ENCODE measurements around the gene WEE2.

WEE2 gene

DNA sequence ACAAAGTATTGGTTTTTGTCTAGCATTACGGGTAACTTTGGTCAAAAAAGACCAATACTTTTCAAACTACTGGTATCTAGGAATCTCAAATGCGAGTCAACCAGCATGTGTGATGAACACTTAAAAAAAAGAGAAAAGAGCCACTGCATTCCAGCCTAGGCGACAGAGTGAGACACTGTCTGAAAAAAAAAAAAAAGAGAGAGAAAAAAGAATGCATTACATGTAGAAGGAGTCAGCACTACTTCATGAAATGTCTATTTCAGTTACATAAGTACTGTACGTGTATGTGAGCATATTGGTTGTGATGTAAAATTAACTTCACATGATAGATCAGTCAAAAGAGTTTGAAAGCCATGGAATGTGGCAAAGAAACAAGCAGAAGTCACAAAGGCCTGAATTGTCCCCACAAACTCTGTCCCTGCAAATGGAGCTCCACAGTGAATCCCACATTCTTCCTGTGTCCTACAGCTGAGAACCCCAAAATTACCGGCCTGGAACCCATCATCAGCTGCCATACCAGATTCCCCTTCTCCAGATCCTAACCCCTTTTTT, 7.8 kb upstream of the WEE2 start:
- Histone ChIP-seq H3K9ac (ENCODE audit: low read length) (peak overlapping the region; percentile 57), H3K36me3 (replicated peaks; ENCODE audit: low read depth, low read length) (no peaks in the 10 kb centered on the region), H3K4me2 (ENCODE audit: low read length) (peak overlapping the region; percentile 86), H3K79me2 (ENCODE audit: low read length) (peaks cover 36% of the 10 kb centered on the region), H4K20me1 (ENCODE audit: insufficient read depth, low read length) (peaks cover 39% of the 10 kb centered on the region), H3K4me3 (ENCODE audit: low read length) (peak overlapping the region; percentile 93), H3K27me3 (ENCODE audit: low read depth, low read length) (peaks cover 9% of the 10 kb centered on the region), H3K9me3 (ENCODE audit: insufficient read depth, low read length) (no peaks in the 10 kb centered on the region), H3K4me1 (ENCODE audit: low read length) (peaks cover 24% of the 10 kb centered on the region), H3K27ac (ENCODE audit: low read length) (no peak overlapping the region), H2AFZ (ENCODE audit: low read depth, low read length) (no peak overlapping the region)
- no peak for TF ChIP-seq EZH2phosphoT487 (IDR thresholded peaks at IDR 0.05; ENCODE audit: low read depth)
- no peak for TF ChIP-seq CTCF (IDR thresholded peaks at IDR 0.05; ENCODE audit: low read depth, low read length)

GRCh38 chr7:141700848-141701371, 7.2 kb upstream of the WEE2 start:
- Histone ChIP-seq H3K9me3 (ENCODE audit: insufficient read depth, low read length) (no peaks in the 10 kb centered on the region), H3K4me2 (ENCODE audit: low read length) (peak overlapping the region; percentile 86), H3K79me2 (ENCODE audit: low read length) (peaks cover 30% of the 10 kb centered on the region), H3K4me1 (ENCODE audit: low read length) (peaks cover 24% of the 10 kb centered on the region), H3K9ac (ENCODE audit: low read length) (peak overlapping the region; percentile 57), H2AFZ (ENCODE audit: low read depth, low read length) (no peak overlapping the region), H3K27ac (ENCODE audit: low read length) (no peak overlapping the region), H3K27me3 (ENCODE audit: low read depth, low read length) (peaks cover 9% of the 10 kb centered on the region), H4K20me1 (ENCODE audit: insufficient read depth, low read length) (peaks cover 33% of the 10 kb centered on the region), H3K36me3 (replicated peaks; ENCODE audit: low read depth, low read length) (no peaks in the 10 kb centered on the region), H3K4me3 (ENCODE audit: low read length) (peak overlapping the region; percentile 93)
- TF ChIP-seq CTCF (IDR thresholded peaks at IDR 0.05; ENCODE audit: low read depth, low read length), result no peak
- no peak for TF ChIP-seq EZH2phosphoT487 (IDR thresholded peaks at IDR 0.05; ENCODE audit: low read depth)

DNA sequence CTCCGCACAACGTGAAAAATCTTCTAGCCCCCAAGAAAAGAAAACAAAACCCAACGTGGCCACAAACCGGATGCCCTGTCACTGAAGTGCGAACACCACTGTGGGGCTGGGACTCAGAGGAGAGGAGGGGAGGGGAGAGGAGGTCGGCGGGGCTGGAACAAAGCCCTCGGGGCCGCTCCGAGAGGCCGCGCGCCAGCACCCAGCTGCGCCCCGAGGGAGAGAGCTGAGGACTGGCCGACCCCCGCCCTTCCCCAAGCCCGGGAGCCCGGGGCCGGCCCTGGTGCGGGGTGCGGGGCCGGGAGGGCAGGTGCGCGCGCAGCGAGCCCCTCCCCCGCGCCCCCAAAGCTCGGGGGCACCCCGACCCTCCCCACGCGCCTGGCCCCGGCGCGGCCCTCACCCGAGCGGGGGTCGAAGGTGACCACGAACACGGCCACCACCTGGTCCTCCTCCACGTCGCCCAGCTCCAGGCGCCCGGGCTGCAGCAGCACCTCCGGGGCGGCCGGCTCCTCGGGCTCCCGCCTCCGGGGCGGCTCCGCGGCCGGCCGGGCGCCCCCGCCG, 6.6 kb upstream of the WEE2 start:
- H3K9me3 ChIP-seq (ENCODE audit: insufficient read depth, low read length), result no peaks in the 10 kb centered on the region
- H3K4me2 ChIP-seq (ENCODE audit: low read length), result peak overlapping the region; percentile 63
- TF ChIP-seq EZH2phosphoT487 (IDR thresholded peaks at IDR 0.05; ENCODE audit: low read depth) (no peak), CTCF (IDR thresholded peaks at IDR 0.05; ENCODE audit: low read depth, low read length) (no peak)
- peaks cover 24% of the 10 kb centered on the region for H3K4me1 ChIP-seq (ENCODE audit: low read length)
- H3K27ac ChIP-seq (ENCODE audit: low read length), result no peak overlapping the region
- peaks cover 29% of the 10 kb centered on the region for H4K20me1 ChIP-seq (ENCODE audit: insufficient read depth, low read length)
- H3K4me3 ChIP-seq (ENCODE audit: low read length), result peak overlapping the region; percentile 93
- H3K79me2 ChIP-seq (ENCODE audit: low read length), result peaks cover 26% of the 10 kb centered on the region
- H3K9ac ChIP-seq (ENCODE audit: low read length), result peak overlapping the region; percentile 76
- 0 out of 2 replicates have a peak overlapping the region, but pooled peaks have one; percentile 73 for H2AFZ ChIP-seq (ENCODE audit: low read depth, low read length)
- peaks cover 12% of the 10 kb centered on the region for H3K27me3 ChIP-seq (ENCODE audit: low read depth, low read length)
- H3K36me3 ChIP-seq (replicated peaks; ENCODE audit: low read depth, low read length), result no peaks in the 10 kb centered on the region

- H3K9me3 ChIP-seq (ENCODE audit: insufficient read depth, low read length), result no peaks in the 10 kb centered on the region
- H3K4me3 ChIP-seq (ENCODE audit: low read length), result peak within 1 kb of the TSS; percentile 93
- peaks cover 24% of the 10 kb centered on the region for H4K20me1 ChIP-seq (ENCODE audit: insufficient read depth, low read length)
- H3K79me2 ChIP-seq (ENCODE audit: low read length), result peaks cover 21% of the 10 kb centered on the region
- peaks cover 15% of the 10 kb centered on the region for H3K27me3 ChIP-seq (ENCODE audit: low read depth, low read length)
- H2AFZ ChIP-seq (ENCODE audit: low read depth, low read length), result peak within 1 kb of the TSS; percentile 75
- no peak for TF ChIP-seq EZH2phosphoT487 (IDR thresholded peaks at IDR 0.05; ENCODE audit: low read depth)
- no peak for TF ChIP-seq CTCF (IDR thresholded peaks at IDR 0.05; ENCODE audit: low read depth, low read length)
- peaks cover 24% of the 10 kb centered on the region for H3K4me1 ChIP-seq (ENCODE audit: low read length)
- H3K4me2 ChIP-seq (ENCODE audit: low read length), result peak within 1 kb of the TSS; percentile 86
- H3K9ac ChIP-seq (ENCODE audit: low read length), result peak within 1 kb of the TSS; percentile 76
- no peaks in the 10 kb centered on the region for H3K36me3 ChIP-seq (replicated peaks; ENCODE audit: low read depth, low read length)
- H3K27ac ChIP-seq (ENCODE audit: low read length), result no peak within 1 kb of the TSS
Observed at GRCh38 chr7:141702047-141702567, 6.0 kb upstream of the WEE2 start, which contains the start of gene DENND11. Gene DENND11, minus strand, starts transcription at chr7:141702166. Its CDS starts 13 bp downstream, at chr7:141702153.
